Kidney (tissue), 14 donors: ENCODE measurements around the gene NR3C1. TPM values are rescaled to one million over a fixed set of nuclear protein-coding genes. Genes with fewer than 3 reads are reported as not detected.

Experiments used
- DNase-seq, 5 donors: peaks; one replicate each; pipeline ENCODE4 v3.0.0-alpha.2; 2013 to 2020
- FAIRE-seq: peaks from 2 replicates; lab custom pipeline; 2012; peaks lifted over from hg19 to GRCh38; lab: Jason Lieb, UNC
- H3K27ac ChIP-seq, 2 donors: one replicate each; pipeline ENCODE4 v1.7.0; 2013; ENCODE audit warnings: low read depth in 2 of 2, low read length in 2 of 2, inconsistent platforms in 1 of 2
- H3K27me3 ChIP-seq: one replicate; pipeline ENCODE4 v1.7.1; 2013; ENCODE audit warnings: low read length, inconsistent platforms; ENCODE audit not compliant: control insufficient read depth, insufficient read depth
- H3K36me3 ChIP-seq, 3 donors: one replicate each; pipeline versions ENCODE4 v1.7.0 to v1.7.1; 2013; ENCODE audit warnings: low read length in 3 of 3, control low read depth in 1 of 3, inconsistent platforms in 1 of 3; ENCODE audit not compliant: insufficient read depth in 3 of 3, control insufficient read depth in 2 of 3
- H3K4me1 ChIP-seq, 3 donors: one replicate each; pipeline versions ENCODE4 v1.7.0 to v1.7.1; 2013; ENCODE audit warnings: low read length in 3 of 3, inconsistent platforms in 1 of 3, low read depth in 1 of 3; ENCODE audit not compliant: control insufficient read depth in 2 of 3, insufficient read depth in 2 of 3
- H3K4me3 ChIP-seq, 3 donors: one replicate each; pipeline versions ENCODE4 v1.7.0 to v1.8.1; 2013; ENCODE audit warnings: low read length in 3 of 3, control low read depth in 1 of 3, inconsistent platforms in 1 of 3
- H3K9ac ChIP-seq, 3 donors: one replicate each; pipeline versions ENCODE4 v1.7.0 to v1.7.1; 2013; ENCODE audit warnings: low read length in 3 of 3, control low read depth in 1 of 3, inconsistent platforms in 1 of 3
- H3K9me3 ChIP-seq, 3 donors: one replicate each; pipeline versions ENCODE4 v1.7.0 to v1.7.1; 2013; ENCODE audit warnings: low read length in 3 of 3, control low read depth in 1 of 3, inconsistent platforms in 1 of 3; ENCODE audit not compliant: control insufficient read depth in 2 of 3, insufficient read depth in 1 of 3
- intact Hi-C: fragments of 100-400 bp; cut with DNase I; formaldehyde crosslinking; loops from one replicate; pipeline ENCODE4 v1.11.1; 2022
- polyA plus RNA-seq: library from polyadenylated mRNA; stranded (reverse); fragments of 350-450 nt; fragmentation: Illumina TruSeq; extraction: RNeasy Lipid Tissue Mini Kit (QIAGEN cat#74804); gene quantifications from one replicate; pipeline ENCODE4 v1.2.3, GENCODE V29; 2014; ENCODE audit warnings: low read depth, low replicate concordance; ENCODE audit not compliant: insufficient read depth
- total RNA-seq: library from RNA; stranded (reverse); fragmentation: NEBNext Ultra II Directional; extraction: Animal tissue kit (Norgen Biotek cat#: 25700); gene quantifications from one replicate; pipeline ENCODE4 v1.2.1, GENCODE V29; 2021
- TF ChIP-seq, protein P1 (sequence below): IDR thresholded peaks from 3 replicates; pipeline ENCODE4 v1.5.1; 2012; ENCODE audit warnings: mild to moderate bottlenecking, moderate library complexity, borderline replicate concordance; ENCODE audit not compliant: insufficient read depth; ENCODE audit errors: extremely low read depth
- donor health status: control.
- donor health status: control.
- donor health status: control.
- donor health status: control.
- donor health status: control.
- donor health status: DM: yes; HTN: yes; CAD: no.
- donor health status: Normal renal cell carcinoma (clear cell type).

NR3C1 gene
- total and polyA plus RNA-seq, 2 donors from 2014 or later = 23.4 to 69.0 TPM

DNA sequence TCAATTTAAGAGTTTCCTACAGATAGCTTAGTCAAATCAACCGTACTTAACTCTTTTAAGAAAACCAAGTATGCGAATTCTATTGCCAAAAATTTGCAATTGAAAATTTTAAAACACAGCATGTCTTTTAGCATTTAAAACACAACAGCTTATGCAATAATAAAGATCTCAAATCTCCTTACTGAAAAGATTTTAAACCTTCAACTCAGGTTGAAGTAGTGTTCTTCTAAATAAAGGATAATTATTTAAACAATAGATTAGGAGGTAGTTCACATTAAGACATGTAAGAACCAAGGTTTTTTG lies 5.5 kb downstream of the NR3C1 start:
- no peak for FAIRE-seq
- H3K27ac ChIP-seq = no peak overlapping the region
- no peaks in the 10 kb centered on the region for H3K9me3 ChIP-seq
- TF ChIP-seq, protein P1, sequence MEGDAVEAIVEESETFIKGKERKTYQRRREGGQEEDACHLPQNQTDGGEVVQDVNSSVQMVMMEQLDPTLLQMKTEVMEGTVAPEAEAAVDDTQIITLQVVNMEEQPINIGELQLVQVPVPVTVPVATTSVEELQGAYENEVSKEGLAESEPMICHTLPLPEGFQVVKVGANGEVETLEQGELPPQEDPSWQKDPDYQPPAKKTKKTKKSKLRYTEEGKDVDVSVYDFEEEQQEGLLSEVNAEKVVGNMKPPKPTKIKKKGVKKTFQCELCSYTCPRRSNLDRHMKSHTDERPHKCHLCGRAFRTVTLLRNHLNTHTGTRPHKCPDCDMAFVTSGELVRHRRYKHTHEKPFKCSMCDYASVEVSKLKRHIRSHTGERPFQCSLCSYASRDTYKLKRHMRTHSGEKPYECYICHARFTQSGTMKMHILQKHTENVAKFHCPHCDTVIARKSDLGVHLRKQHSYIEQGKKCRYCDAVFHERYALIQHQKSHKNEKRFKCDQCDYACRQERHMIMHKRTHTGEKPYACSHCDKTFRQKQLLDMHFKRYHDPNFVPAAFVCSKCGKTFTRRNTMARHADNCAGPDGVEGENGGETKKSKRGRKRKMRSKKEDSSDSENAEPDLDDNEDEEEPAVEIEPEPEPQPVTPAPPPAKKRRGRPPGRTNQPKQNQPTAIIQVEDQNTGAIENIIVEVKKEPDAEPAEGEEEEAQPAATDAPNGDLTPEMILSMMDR = no peak
- peak overlapping the region in 1 of 3 donors; percentile 31 for H3K9ac ChIP-seq
- H3K27me3 ChIP-seq = peaks cover 4% of the 10 kb centered on the region
- H3K4me3 ChIP-seq = peak overlapping the region in 2 of 3 donors; percentile 48 to 91
- DNase-seq = no peak
- intact Hi-C loops = loop anchor here (10.0 kb wide), 1 partner anchor 393 kb away; no protein-coding TSS in a partner anchor
- H3K4me1 ChIP-seq = peaks cover 0 to 24% (median 0%) of the 10 kb centered on the region in 3 donors
- no peaks in the 10 kb centered on the region for H3K36me3 ChIP-seq

DNA sequence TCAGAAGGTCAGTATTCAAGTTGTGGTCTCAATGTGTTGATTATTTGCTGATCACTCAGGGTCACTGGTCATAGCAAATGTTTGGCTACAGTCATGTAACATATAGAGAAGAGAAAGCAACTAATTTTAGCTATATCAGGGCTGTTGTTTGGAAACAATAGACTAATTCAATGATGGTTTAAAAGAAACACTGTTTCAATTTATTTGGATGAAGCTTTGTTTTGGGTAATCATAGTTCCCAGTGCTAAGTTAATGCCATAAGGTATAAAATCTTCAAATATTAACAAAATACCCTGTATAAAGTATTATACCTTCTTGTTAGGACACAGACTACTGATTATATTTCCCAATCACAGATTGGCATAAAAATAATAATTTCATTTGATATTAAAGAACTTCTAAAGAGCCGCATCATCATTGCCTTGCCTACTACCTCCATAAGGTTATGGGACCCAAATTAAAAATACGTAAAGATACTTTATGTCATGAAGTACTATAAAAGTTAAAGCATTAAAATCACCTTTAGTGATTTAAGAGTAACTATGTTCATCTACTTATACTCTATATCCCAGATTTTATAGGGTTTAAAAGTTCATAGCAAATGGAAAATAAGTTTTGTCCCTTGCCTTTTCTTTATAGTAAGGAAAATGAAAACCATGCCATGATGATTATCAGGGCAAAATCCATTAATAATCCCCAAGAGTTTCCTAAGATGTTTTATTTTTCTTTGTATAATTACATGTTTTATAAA lies 6.0 kb downstream of the NR3C1 start:
- Histone ChIP-seq H3K27me3 (peaks cover 4% of the 10 kb centered on the region), H3K9ac (peak overlapping the region in 1 of 3 donors; percentile 31), H3K36me3 (no peaks in the 10 kb centered on the region), H3K9me3 (no peaks in the 10 kb centered on the region), H3K4me3 (peak overlapping the region in 2 of 3 donors; percentile 32 to 91), H3K27ac (no peak overlapping the region), H3K4me1 (peaks cover 0 to 27% (median 0%) of the 10 kb centered on the region in 3 donors)
- no peak for FAIRE-seq
- intact Hi-C loops = loop anchor here (10.0 kb wide), 1 partner anchor 393 kb away; no protein-coding TSS in a partner anchor
- TF ChIP-seq, protein P1 = no peak
- no peak for DNase-seq

DNA sequence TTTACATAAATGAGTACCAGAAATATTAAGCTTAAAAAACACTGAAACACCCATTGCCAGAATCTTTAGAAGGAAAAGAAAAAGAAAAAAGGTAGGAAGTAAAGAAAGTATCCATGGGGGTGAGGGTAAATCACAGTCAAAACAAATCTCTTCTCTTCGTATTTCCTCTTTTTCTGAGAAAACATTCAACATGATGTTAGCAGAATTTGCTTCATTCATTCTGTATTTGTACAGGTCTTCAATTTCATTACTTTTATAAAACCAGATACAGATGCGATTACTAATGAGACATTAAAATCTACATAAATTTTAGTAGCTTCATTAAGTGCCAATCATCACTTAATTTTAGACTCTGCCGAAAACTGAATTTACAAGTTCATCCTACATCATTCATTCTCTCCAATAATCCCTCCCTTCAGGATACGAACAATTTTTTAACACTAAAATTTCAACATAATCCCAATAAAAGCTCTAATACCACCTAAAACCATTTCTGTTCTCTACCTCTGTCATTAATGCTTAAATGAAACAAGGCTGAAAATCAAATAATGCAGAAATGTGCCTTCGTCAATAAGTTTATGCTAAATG lies 7.0 kb downstream of the NR3C1 start:
- intact Hi-C loops = loop anchor here (10.0 kb wide), 1 partner anchor 392 kb away; no protein-coding TSS in a partner anchor
- no peak for FAIRE-seq
- H3K27me3 ChIP-seq = no peaks in the 10 kb centered on the region

More for the DNA sequence above, 7.0 kb downstream of the NR3C1 start:
- H3K4me1 ChIP-seq = peaks cover 0 to 27% (median 0%) of the 10 kb centered on the region in 3 donors
- TF ChIP-seq, protein P1 = no peak
- no peak overlapping the region for H3K9ac ChIP-seq
- DNase-seq = no peak
- H3K27ac ChIP-seq = no peak overlapping the region
- no peaks in the 10 kb centered on the region for H3K36me3 ChIP-seq
- no peaks in the 10 kb centered on the region for H3K9me3 ChIP-seq
- peak overlapping the region in 2 of 3 donors; percentile 19 to 28 for H3K4me3 ChIP-seq
